ENCODE data around the gene MOG. TPM values are rescaled to one million over a fixed set of nuclear protein-coding genes. Genes with fewer than 3 reads are reported as not detected.
"Not testable (repeated sequence)": the region's sequence is repeated elsewhere in the genome, so short reads cannot be mapped to it uniquely, and the experiment has no call there.

MOG gene
- total RNA-seq, 1 donor from 2014 or later, result not detected

GRCh38 chr6:29632789-29633533 lies 23.9 kb upstream of the MOG start, which contains the start of gene GABBR1:
TSS of gene GABBR1 (minus strand) at chr6:29633183. CDS start at chr6:29632385, 798 bp downstream.
- peak; percentile 96 for ATAC-seq
- DNase-seq (ENCODE audit: low spot score), result peak; percentile 94
- intact Hi-C loops (cut with DNase I), result no loop called here

- intact Hi-C loops (cut with DNase I), result no loop called here
- ATAC-seq, result peak; percentile 18
- DNase-seq (ENCODE audit: low spot score), result no peak
Observed at GRCh38 chr6:29633534-29633905, 23.4 kb upstream of the MOG start.

- intact Hi-C loops (cut with DNase I), result no loop called here
- DNase-seq (ENCODE audit: low spot score) (no peak), ATAC-seq (no peak)
Observed at GRCh38 chr6:29637247-29637646, 19.6 kb upstream of the MOG start.

DNA sequence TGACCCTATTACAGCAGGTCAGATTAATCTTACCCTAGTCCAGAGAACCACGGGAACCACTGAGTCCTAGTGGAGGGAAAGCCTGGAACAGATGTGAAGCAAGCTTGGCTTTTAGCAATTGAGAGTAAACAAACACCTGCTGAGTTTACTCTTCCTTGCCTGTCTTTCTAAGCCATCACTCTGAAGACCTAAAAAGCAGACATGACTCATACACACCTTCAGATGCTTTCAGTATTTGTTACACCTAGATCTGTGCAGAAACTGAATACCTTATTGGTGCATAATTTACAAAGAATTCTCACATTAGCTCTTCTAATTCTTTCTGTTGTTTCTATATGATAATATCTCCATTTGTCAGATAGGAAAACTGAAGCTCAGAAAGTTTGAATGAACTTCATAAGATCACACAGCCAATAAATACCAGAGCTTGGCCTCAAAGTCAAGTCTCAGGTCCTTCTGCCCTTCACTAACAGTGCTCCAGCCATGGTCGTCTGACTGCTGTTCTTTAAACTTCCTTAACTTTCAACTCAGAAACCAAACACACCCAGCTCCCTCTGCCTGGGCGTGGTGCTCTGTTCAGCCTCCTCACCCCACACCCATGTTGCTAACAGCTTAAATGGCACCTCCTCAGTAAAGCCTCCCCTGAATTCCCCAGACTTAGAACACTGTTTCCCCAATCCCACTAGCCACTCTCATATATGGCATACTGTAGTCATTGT lies 15.3 kb upstream of the MOG start:
- no peak for DNase-seq (ENCODE audit: low spot score)
- intact Hi-C loops (cut with DNase I), result no loop called here
- ATAC-seq, result no peak

GRCh38 chr6:29647927-29648642 lies 8.8 kb upstream of the MOG start:
- no peak for ATAC-seq
- intact Hi-C loops (cut with DNase I), result no loop called here
- DNase-seq (ENCODE audit: low spot score), result no peak

DNA sequence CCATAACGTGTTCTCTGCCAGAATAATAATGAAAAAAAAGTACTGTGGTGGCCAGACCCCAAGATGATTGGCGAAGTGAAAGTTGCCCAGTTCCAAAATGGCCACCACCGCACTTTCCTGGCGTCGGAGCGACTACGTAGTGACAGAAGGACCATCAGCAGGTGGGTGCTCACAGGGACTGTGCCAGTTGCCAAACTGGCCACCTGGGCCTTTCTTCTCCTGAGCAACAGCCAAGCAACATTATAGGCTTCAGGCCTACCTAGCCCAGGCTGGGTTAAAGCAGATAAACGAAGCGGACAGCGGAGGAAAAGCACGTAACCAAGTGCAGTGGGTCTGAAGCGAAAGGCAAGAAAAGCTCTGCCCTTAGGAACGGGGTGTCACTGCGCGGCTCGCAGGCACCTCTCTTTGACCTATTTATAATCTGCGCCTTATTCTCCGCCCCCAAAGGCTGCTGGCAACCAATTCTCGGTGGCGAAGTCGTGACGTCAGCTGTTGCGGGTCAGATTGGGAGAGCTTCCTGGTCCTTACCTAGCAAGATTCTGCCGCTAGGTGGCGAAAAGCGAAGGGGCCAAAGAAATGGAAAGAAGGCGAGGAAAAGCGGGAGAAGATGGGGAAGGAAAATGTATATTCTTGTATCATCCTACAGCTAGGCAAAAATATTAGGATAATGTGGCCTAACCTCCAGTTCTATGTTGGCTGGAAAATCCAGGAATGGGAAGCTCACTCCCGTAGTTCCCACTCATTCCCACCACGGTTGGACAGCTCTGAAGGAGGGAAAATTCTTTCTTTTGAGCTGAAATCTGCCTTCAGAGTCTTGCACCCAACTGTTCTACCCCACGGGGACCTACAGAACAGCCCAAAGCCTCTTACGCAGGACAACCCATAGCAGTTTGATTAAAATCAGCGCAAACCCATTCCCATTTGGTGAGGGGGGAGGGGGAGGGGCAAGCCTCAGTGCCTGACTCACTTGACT lies 6.9 kb upstream of the MOG start:
- DNase-seq (ENCODE audit: low spot score) (peak; percentile 100), ATAC-seq (peak; percentile 99)
- intact Hi-C loops (cut with DNase I), result no loop called here

DNA sequence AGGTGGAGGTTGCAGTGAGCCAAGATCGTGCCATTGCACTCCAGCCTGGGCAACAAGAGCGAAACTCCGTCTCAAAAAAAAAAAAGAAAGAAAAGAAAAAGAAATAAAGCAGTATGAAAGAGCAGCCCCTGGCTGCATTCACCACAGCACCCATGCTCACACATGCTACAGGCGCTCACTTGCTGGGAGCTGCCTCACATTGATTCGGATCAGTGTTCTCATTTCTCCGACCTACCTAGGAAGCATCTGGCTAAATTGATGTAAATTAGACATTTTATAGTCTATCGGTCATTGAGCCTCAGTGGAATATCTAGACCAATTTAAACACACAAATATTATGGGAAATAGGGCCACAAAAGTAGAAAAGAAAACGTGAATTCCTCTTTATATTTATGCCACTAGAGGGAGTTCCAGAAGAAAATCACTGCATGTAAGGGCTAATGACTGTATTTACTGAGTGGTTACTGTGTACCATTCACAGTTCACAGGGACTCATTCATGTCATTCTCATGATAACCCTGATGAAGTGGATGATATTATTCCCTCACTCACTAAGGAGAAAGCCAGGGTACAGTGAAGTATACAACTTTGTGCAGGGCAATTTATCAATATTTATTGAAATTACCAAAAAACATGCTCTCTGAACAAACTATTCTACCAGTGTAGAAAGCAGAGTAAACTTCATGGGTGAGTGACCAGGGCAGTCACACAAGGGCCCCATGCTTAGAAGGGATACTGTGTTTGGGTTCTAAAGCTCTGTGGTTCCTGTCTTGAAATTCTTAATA lies 5.3 kb upstream of the MOG start:
- ATAC-seq (no peak), DNase-seq (ENCODE audit: low spot score) (no peak)
- intact Hi-C loops (cut with DNase I), result no loop called here

GRCh38 chr6:29652198-29652584 lies 4.7 kb upstream of the MOG start:
- intact Hi-C loops (cut with DNase I), result no loop called here
- DNase-seq (ENCODE audit: low spot score), result no peak
- ATAC-seq, result no peak

DNA sequence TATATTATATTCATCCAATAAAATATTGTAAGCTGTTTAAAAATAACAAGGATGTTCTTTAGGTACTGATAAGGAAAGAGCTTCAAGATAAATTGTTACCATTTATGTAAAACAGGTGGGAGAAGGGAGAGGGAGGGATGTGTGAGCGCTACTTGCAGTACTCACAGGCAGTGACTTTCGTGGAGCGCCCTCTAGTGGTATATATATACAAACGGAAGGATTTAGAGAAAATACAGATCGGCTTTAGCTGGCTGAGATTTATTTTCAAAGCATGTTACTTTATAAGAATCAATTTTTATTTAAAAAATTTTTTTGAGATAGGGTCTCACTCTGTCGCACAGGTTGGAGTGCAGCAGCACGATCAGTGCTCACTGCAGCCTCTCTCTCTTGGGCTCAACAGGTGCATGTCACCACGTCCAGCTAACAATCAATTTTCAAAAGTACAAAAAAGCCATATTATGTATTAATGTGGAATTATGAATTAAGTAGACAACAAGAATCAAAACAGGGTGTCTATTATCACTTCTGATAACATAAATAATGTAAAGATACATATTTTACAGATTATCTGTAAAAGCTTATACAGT lies 3.3 kb upstream of the MOG start:
- no peak for DNase-seq (ENCODE audit: low spot score)
- no peak for ATAC-seq
- intact Hi-C loops (cut with DNase I), result no loop called here

DNA sequence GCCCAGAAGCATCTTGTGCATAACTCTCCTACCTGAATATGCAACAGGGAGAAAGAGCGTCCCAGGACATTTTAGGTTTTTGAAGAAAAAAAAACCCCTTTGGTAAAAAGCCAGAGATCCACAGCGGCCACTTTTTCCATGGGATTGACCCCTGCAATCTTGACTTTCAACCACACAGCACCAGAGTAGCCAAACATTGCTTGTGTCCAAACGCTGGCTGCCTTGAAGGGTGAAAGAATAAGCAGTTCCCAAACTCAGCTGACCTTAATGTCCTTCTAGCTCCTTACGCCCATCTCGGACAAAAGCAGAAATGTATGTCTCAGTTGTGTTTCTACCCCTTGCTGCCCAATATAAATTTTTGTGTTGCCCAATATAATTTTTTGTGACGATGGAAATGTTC lies 1.2 kb upstream of the MOG start:
- DNase-seq (ENCODE audit: low spot score) (no peak), ATAC-seq (no peak)
- intact Hi-C loops (cut with DNase I), result no loop called here

DNA sequence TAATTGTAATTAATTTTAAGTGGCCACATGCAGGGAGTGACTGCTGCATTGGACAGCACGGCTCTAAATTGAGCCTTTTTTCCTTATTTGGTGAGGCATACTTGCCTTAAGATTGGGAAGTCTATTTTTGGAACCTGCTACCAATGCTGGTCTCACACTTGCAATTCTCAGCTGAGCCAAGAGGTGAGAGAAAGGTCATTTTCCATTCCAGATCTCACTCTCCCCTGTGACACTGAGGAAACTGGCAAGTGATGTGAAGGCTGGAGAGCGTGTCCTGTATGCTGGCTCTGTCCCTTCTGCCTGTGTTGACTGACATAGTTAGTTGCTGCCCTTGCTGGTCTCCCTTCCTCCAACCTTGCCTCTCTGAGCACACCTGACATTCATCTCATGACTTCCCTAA lies 735 bp upstream of the MOG start:
- intact Hi-C loops (cut with DNase I), result no loop called here
- ATAC-seq (no peak), DNase-seq (ENCODE audit: low spot score) (no peak)

DNA sequence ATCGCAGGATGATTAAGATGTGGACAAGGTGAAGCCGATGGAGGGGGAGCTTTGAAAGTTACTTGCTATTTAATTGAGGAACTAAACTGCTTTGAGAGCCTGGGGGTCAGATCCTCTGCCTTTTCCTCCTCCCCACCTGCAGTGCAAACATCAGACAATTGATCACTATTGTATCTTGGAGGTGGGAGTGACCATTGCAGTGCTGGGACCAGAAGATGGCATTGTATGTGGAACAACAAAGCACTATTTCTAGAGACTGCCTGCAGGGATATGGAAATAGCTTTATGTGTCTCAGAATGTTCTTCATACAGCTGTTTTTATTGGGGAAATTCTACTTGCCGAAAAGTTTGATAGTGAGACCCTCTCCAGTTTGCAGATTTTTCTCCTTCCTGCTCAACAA lies 4.2 kb downstream of the MOG start:
- ATAC-seq (no peak), DNase-seq (ENCODE audit: low spot score) (no peak)
- intact Hi-C loops (cut with DNase I), result no loop called here

GRCh38 chr6:29661502-29662141 lies 4.7 kb downstream of the MOG start:
- intact Hi-C loops (cut with DNase I); ATAC-seq; DNase-seq (ENCODE audit: low spot score): not testable (repeated sequence)

DNA sequence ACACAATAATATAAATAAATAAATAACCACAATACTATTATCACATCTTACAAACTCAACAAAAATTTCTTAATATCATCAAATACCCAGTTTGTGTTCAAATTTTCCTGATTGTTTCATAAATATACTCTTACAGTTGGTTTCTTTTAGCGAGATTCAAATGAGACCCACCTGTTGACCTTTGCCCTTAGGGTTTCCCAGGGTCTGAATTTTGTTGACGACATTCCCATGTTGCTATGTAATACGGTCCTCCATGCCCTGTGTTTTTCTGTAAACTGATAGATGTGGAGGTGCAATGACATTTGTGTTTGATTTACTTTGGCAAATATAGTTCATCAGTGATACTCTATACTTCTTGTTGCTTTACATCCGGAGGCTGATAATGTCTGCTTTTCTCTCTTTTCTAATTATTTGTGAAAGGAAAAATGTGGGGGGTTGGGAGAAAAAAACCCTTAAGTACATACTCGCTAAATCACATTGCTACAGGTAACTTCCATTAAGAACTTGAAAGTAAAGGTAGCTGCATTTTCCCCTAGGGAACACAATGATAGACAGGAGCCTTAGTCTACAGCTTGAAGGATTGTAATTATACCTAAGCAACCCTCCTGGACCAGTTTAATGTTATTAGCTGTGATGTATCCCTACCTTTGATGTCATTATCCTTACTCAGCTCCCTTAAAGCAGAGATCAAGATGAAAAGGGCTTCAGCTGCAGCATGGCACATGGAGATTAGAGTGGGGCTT lies 6.6 kb downstream of the MOG start:
- no peak for DNase-seq (ENCODE audit: low spot score)
- intact Hi-C loops (cut with DNase I), result no loop called here
- ATAC-seq, result no peak

DNA sequence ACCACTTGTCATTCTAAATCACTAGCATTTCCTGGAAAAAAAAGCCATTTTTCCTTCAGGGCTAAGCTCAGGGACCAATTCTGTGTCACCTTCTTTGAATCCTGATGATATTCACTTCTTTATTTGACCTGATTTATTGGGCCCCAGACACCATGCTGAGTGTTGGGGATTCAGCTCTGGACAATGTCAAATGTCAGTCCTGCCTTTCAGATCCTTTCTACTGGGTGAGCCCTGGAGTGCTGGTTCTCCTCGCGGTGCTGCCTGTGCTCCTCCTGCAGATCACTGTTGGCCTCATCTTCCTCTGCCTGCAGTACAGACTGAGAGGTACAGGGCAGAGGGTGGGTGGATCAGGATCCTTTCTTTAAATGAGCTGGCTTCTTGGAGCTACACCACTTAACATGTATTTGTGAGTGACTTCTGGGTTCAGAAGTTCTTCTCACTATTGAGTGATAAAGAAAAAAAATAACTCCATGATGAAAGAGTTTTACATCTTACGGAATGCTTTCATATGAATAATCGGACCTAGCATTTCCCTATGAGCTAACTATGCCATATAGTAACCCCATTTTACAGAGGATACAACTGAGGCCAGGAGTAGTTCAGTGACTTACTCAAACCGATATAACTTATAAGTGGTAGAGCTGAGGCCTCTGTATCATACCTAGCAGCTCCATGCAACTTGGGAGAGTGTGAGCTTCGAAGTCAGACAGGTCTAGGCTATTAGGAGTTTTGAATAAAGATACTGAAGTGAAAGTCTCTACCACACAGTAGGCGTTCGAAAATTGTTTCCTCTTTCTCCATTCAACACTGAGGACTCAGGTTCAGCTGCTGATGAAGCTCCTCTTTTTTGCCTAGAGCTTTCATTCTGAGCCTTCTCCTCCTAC lies 9.3 kb downstream of the MOG start:
- intact Hi-C loops (cut with DNase I), result no loop called here
- no peak for ATAC-seq
- DNase-seq (ENCODE audit: low spot score), result no peak

DNA sequence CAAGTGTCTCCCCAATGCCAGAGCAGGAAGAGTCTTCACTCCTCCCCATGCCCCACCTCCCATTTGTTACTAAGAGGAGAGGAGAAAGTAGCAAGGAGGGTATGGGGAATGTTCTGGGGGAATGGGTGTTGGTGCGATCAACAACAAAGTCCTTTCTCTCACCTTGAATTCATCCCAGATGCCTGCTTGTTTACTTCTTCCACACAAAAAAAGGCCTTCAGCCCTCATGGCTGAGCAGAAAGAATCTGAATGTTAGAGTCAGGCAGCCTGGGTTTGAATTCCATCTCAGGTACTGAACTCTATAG lies 9.9 kb downstream of the MOG start:
- intact Hi-C loops (cut with DNase I), result no loop called here
- DNase-seq (ENCODE audit: low spot score) (no peak), ATAC-seq (no peak)

All from sciatic nerve (tissue), 2 donors.